ENCODE data around the gene ALDOC.

GRCh38 chr17:28540231-28540630 is 36.5 kb downstream of the ALDOC start:
- no peak for TF ChIP-seq CTCF (IDR thresholded peaks at IDR 0.05 in 8 of 11, conservative IDR thresholded peaks at IDR 0.05 in 3 of 11)
- TF ChIP-seq POLR2A (IDR thresholded peaks at IDR 0.05): no peak
